Activated T-helper 2 cell treated with anti-CD3 and anti-CD28 coated beads, Interferon-gamma antibody, Interleukin-2, Interleukin-4, amounts not matched to agents 10 μg/mL and 5 μg/mL and 100 μg/mL, durations not matched to agents 14 hours and 24 hours and 36 hours (primary cell): ENCODE measurements around the gene MANBA. TPM values are rescaled to one million over a fixed set of nuclear protein-coding genes. Genes with fewer than 3 reads are reported as not detected.

Experiments
- DNase-seq: peaks from one replicate; pipeline ENCODE4 v3.0.0; 2021; ENCODE audit warnings: low spot score
- H3K27ac Mint-ChIP-seq: one replicate; pipeline ENCODE4 v1.8.0; 2021; ENCODE audit warnings: mixed read lengths
- H3K27me3 Mint-ChIP-seq: one replicate; pipeline ENCODE4 v1.8.0; 2021; ENCODE audit warnings: low read depth, mixed read lengths
- H3K36me3 Mint-ChIP-seq: one replicate; pipeline ENCODE4 v1.8.0; 2021; ENCODE audit warnings: low read depth, mixed read lengths
- H3K4me1 Mint-ChIP-seq: one replicate; pipeline ENCODE4 v1.8.0; 2021; ENCODE audit warnings: low read depth, mixed read lengths
- H3K4me3 Mint-ChIP-seq: one replicate; pipeline ENCODE4 v1.8.0; 2021; ENCODE audit warnings: low read depth, mild to moderate bottlenecking, moderate library complexity, mixed read lengths
- H3K9me3 Mint-ChIP-seq: one replicate; pipeline ENCODE4 v1.8.0; 2021; ENCODE audit warnings: mixed read lengths
- intact Hi-C: fragments of 100-400 bp; cut with micrococcal nuclease; formaldehyde crosslinking; loops from one replicate; pipeline ENCODE4 v1.15.1; 2023
- total RNA-seq: library from RNA; stranded (reverse); gene quantifications from 2 replicates; pipeline ENCODE4 v1.2.3, GENCODE V29; 2022

The MANBA gene
- total RNA-seq, 1 donor from 2014 or later = 9.4 TPM

- Mint-ChIP-seq H3K27ac (no peak overlapping the region), H3K36me3 (peaks cover 8% of the 10 kb centered on the region), H3K4me3 (no peak overlapping the region), H3K27me3 (no peaks in the 10 kb centered on the region), H3K9me3 (no peaks in the 10 kb centered on the region), H3K4me1 (peaks cover 1% of the 10 kb centered on the region)
- no peak for DNase-seq
- intact Hi-C loops = no loop called here
Measured at GRCh38 chr4:102678695-102679335, 82.0 kb downstream of the MANBA start.

DNA sequence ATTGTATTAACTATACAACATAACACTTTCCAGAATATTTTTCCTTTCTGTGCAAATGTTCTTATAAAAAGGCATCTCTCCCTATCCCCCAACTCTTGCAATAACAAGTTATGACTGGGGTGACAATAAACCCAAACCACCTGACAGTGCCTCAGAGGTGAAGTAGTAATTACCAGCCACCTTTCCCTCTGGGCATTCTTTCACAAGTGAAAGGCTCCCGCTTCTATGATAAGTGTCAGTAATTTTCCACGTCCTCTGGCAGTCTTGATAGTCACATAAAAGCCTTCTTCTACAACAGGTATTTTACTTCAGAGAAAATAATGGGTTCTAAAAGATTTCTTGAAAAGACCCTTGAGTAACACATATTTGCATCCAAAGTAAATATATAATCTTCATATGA lies 82.7 kb downstream of the MANBA start:
- Mint-ChIP-seq H3K27me3 (no peaks in the 10 kb centered on the region), H3K4me1 (peaks cover 1% of the 10 kb centered on the region), H3K4me3 (no peak overlapping the region), H3K9me3 (no peaks in the 10 kb centered on the region), H3K36me3 (peaks cover 8% of the 10 kb centered on the region), H3K27ac (no peak overlapping the region)
- intact Hi-C loops = no loop called here
- DNase-seq = no peak

DNA sequence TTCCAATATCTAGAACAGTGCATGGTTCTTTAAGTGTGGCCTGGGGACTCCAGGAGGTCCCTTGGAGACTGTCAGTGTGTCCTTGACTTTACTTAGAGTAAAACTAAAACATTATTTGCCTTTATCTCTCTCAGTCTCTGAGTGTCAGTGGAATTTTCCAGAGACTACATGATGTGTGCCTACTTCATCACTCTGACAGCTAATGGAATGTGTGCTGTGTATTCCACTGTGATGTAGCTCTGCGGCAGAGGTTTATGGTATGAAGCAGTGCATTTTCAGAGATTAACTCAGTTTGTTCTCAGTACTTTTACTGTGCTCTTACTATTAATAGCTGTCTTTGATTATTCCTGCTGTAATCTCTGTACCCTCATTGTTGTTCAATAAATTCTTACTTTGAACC lies 85.6 kb downstream of the MANBA start:
- Mint-ChIP-seq H3K27ac (no peak overlapping the region), H3K9me3 (no peaks in the 10 kb centered on the region), H3K4me1 (peaks cover 1% of the 10 kb centered on the region), H3K36me3 (no peaks in the 10 kb centered on the region), H3K4me3 (no peak overlapping the region), H3K27me3 (no peaks in the 10 kb centered on the region)
- intact Hi-C loops = no loop called here
- DNase-seq = no peak

DNA sequence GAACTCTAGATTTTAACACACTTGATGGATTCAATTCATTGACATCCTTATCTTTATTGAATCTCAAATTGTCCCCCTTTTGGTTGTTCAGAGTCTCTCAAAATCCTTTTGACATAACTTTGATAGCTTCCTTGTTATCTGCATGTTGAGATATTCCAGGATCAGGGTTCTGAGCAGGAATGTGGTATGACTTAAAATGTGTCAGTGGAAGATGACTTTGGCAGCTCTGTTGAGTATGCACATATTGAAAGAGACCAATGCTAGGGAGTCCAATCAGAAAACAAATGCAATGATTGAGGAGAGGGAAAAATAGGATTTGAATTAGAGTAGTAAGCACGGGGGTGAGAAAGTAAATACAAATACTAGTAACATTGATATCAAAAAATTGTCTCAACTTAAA lies 93.8 kb downstream of the MANBA start:
- Mint-ChIP-seq H3K27ac (no peak overlapping the region), H3K4me3 (no peak overlapping the region), H3K27me3 (no peaks in the 10 kb centered on the region), H3K4me1 (no peaks in the 10 kb centered on the region), H3K36me3 (peaks cover 19% of the 10 kb centered on the region), H3K9me3 (no peaks in the 10 kb centered on the region)
- DNase-seq = no peak
- intact Hi-C loops = no loop called here

DNA sequence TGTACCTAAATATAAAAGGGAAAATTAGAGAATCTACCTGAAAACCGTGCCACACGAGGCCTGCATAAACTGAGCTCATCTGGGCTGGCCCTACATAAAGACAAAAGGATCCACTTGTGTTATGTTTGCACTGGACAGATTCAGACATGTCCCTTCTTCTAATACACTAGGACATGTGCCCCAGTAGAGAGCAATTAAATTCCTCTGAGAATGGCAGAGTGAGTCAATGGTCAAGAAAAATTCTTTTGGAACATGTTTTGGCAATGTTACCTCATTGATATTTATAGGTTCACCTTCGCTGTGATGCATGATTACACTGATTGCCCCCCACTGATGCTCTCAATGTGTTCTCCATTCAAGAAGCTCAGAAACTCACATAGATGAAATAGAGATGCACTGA lies 95.2 kb downstream of the MANBA start:
- no peak overlapping the region for H3K4me3 Mint-ChIP-seq
- peaks cover 21% of the 10 kb centered on the region for H3K36me3 Mint-ChIP-seq
- DNase-seq = no peak
- intact Hi-C loops = no loop called here
- H3K27me3 Mint-ChIP-seq = no peaks in the 10 kb centered on the region
- no peaks in the 10 kb centered on the region for H3K4me1 Mint-ChIP-seq
- H3K27ac Mint-ChIP-seq = no peak overlapping the region
- no peaks in the 10 kb centered on the region for H3K9me3 Mint-ChIP-seq

GRCh38 chr4:102663073-102663472 lies 97.7 kb downstream of the MANBA start:
- intact Hi-C loops = no loop called here
- H3K36me3 Mint-ChIP-seq = peaks cover 13% of the 10 kb centered on the region
- no peaks in the 10 kb centered on the region for H3K9me3 Mint-ChIP-seq
- no peaks in the 10 kb centered on the region for H3K27me3 Mint-ChIP-seq
- no peak overlapping the region for H3K4me3 Mint-ChIP-seq
- DNase-seq = no peak
- no peak overlapping the region for H3K27ac Mint-ChIP-seq
- H3K4me1 Mint-ChIP-seq = no peaks in the 10 kb centered on the region

DNA sequence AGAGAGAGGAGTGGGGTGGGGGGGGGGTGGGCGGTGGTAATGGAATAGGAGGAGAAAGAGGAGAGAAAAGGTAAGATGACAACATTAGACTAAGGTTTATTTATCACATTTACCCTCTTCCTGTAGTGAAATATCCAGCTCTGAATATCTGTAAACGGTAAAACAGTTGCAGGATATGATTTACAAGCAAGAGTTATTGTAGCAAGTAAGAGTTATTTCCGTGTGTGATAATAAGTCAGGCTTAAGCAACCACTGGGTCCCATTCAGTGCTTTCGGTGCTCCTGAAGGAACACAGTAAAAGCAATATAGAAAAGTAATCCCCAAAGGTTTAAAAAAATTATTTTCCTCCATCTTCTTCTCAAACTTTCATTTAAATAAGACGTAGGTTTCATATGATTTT lies 103.6 kb downstream of the MANBA start:
- Mint-ChIP-seq H3K27me3 (no peaks in the 10 kb centered on the region), H3K27ac (no peak overlapping the region), H3K9me3 (no peaks in the 10 kb centered on the region), H3K4me1 (no peaks in the 10 kb centered on the region), H3K4me3 (no peak overlapping the region), H3K36me3 (peaks cover 10% of the 10 kb centered on the region)
- no peak for DNase-seq
- intact Hi-C loops = no loop called here

DNA sequence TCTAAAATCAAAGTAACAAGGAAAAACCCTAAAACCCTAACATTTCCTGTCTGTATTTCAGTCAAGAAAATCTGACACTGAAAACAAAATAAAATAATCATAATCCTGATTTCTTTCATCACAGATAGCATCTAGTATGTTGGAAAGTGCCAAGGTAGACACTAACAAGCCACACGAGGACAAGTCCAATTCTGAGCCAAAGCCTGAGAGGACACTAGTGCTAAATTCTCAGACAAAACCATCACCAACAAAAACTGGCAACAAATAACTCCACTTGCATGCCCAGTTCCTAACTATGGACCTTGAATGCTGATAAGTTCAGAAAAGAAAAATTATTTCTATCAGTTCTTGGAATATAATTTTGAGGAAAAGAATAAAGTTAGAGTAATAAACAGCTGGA lies 113.7 kb downstream of the MANBA start:
- Mint-ChIP-seq H3K27ac (no peak overlapping the region), H3K4me3 (no peak overlapping the region), H3K9me3 (no peaks in the 10 kb centered on the region), H3K4me1 (peaks cover 2% of the 10 kb centered on the region), H3K36me3 (peaks cover 38% of the 10 kb centered on the region), H3K27me3 (no peaks in the 10 kb centered on the region)
- intact Hi-C loops = no loop called here
- DNase-seq = no peak

DNA sequence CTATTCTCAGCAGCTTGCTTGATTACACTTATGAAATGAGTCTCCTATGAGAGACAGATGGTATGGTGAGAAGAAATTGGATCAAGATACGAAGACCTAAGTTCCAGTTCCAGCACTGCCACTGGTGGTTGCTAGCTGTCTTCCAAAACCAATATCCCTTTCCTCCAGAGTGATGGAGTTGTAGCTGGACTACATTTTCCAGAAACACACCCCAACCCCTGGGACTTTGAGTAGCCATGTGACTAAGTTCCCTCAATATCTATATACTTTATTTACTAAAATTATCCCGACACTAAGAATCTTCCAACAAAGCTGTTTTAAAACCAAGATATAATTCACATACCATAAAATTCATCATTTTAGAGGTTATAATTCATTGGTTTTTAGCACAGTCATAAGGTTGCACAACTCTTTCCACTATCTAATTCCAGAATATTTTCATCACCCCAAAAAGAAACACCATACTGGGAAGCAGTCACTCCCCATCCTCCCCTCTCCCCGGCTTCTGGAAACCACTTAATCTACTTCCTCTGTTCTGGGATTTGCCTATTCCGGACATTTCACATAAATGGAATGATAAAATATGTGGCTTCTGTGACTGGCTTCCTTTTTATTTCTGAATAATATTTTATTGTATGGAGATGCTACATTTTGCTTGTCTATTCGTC lies 118.0 kb downstream of the MANBA start:
- intact Hi-C loops = no loop called here
- peaks cover 7% of the 10 kb centered on the region for H3K4me1 Mint-ChIP-seq
- H3K36me3 Mint-ChIP-seq = peaks cover 25% of the 10 kb centered on the region
- no peak overlapping the region for H3K4me3 Mint-ChIP-seq
- no peak for DNase-seq
- H3K27ac Mint-ChIP-seq = no peak overlapping the region
- no peaks in the 10 kb centered on the region for H3K9me3 Mint-ChIP-seq
- no peaks in the 10 kb centered on the region for H3K27me3 Mint-ChIP-seq

- Mint-ChIP-seq H3K36me3 (peaks cover 23% of the 10 kb centered on the region), H3K9me3 (no peaks in the 10 kb centered on the region), H3K4me1 (peaks cover 7% of the 10 kb centered on the region), H3K4me3 (no peak overlapping the region), H3K27ac (no peak overlapping the region), H3K27me3 (no peaks in the 10 kb centered on the region)
- no peak for DNase-seq
- intact Hi-C loops = no loop called here
Measured at GRCh38 chr4:102641793-102642192, 119.0 kb downstream of the MANBA start.

GRCh38 chr4:102640669-102641068 lies 120.1 kb downstream of the MANBA start:
- no peak overlapping the region for H3K27ac Mint-ChIP-seq
- H3K4me3 Mint-ChIP-seq = no peak overlapping the region
- intact Hi-C loops = no loop called here
- DNase-seq = no peak
- peaks cover 22% of the 10 kb centered on the region for H3K36me3 Mint-ChIP-seq
- no peaks in the 10 kb centered on the region for H3K27me3 Mint-ChIP-seq
- H3K9me3 Mint-ChIP-seq = no peaks in the 10 kb centered on the region
- H3K4me1 Mint-ChIP-seq = peaks cover 5% of the 10 kb centered on the region

DNA sequence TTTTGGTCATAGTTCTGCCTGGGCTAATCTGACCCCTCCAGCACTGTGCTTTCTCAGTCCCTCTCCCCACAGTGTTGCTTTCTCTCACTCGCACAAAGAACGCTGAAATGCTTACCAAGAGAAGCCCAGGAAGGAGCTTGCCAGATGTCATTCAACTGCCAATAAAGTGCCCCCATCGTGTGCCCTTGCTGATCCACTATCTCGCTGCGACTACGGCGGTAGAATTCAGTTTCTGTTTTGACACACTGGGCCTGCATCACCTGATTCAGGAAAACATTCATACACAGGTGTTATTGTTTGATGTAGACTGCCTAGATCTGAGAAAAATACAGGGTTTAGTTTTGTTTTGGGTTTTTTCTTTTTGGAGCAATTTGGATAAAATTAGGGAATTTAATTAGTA lies 121.2 kb downstream of the MANBA start:
- Mint-ChIP-seq H3K4me1 (peaks cover 5% of the 10 kb centered on the region), H3K27ac (peak overlapping the region; percentile 9), H3K9me3 (no peaks in the 10 kb centered on the region), H3K4me3 (peak overlapping the region; percentile 34), H3K27me3 (no peaks in the 10 kb centered on the region), H3K36me3 (peaks cover 20% of the 10 kb centered on the region)
- no peak for DNase-seq
- intact Hi-C loops = no loop called here

- DNase-seq = no peak
- H3K4me3 Mint-ChIP-seq = no peak overlapping the region
- H3K27me3 Mint-ChIP-seq = no peaks in the 10 kb centered on the region
- peaks cover 14% of the 10 kb centered on the region for H3K36me3 Mint-ChIP-seq
- H3K4me1 Mint-ChIP-seq = peaks cover 5% of the 10 kb centered on the region
- intact Hi-C loops = no loop called here
- H3K9me3 Mint-ChIP-seq = no peaks in the 10 kb centered on the region
- H3K27ac Mint-ChIP-seq = no peak overlapping the region
Measured at GRCh38 chr4:102638621-102639020, 122.1 kb downstream of the MANBA start.
